GM18526 (cell line): ENCODE measurements around the gene BCL7B.

ENCODE experiments used
- POLR2A ChIP-seq: IDR thresholded peaks from 3 replicates; pipeline ENCODE4 v1.6.1; 2011; ENCODE audit not compliant: insufficient read length; ENCODE audit errors: extremely low read depth

The BCL7B gene

DNA sequence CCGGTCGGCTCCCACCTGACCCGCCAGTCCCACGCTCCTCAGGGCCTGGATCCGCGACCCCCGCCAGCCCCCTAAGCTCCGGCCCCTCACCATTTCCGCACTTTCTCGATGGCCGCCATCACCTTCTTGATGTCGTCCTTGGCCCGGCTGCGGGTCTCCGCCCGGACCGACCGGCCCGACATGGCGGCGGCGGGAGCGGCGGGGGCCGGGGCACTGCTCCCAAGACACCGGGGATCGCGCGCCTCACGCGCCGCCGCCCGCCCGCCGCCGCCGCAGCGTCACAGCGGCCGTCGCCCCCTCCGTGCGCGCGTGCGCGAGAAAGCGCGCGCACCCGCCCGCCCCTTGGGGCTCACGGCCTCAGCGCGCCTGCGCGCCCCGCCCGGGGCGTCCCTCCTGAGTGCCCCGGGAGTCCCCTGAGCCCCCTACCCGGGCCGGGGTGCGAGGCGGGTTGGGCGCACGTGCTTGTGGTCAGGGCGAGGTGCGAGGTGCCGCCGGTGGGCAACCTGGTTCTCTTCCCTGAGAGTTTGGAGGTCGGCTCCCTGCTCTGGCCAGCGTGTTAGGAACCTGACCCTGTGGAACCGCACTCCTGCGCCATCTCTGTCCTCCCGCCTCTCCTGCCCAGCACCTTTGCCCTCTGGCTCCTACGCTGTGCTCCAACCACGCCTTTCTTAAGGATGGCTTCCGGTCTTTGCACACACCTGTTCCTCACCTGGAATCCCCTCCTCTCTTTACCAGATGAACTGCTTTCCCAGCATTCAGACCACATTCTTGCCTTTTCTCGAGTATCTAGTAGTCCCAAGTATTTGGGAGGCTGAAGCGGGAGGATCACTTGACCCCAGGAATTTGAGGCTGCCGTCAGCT lies at the start of gene BCL7B:
TSS of gene BCL7B (minus strand) at position 294 of the 861 bp plus-strand sequence. CDS start at position 182, 112 bp downstream.
- TF ChIP-seq POLR2A = peak; percentile 66

DNA sequence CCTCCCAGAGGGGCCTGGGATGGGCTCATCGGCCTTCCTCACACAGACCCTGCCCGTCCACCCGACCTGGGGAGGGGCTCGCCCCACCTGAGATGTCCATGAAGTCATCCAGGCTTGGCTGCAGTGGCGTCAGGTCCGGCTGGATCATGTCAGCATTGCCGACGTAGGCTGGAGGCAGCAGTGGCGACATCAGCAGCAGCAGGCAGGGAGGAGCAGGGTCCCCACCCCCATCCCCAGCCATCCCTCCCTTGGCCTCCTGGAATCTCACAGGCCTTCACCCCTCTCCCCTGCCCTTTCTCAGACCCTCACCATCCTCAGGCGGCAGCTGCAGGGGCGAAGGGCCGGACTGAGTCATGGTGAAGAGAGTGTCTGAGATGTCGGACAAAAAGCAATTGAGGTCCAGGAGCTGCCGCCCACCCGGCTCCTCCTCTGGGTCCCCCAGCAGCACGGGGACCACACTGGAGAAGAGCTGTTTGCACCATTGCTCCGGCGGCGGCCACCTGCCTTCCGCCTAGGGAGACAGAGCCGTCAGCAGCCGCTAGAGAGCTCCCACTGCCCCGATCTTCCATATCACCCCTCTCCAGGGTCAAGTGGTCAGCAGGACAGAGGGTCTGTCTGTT lies 48.2 kb upstream of the BCL7B start:
- TF ChIP-seq POLR2A = no peak

DNA sequence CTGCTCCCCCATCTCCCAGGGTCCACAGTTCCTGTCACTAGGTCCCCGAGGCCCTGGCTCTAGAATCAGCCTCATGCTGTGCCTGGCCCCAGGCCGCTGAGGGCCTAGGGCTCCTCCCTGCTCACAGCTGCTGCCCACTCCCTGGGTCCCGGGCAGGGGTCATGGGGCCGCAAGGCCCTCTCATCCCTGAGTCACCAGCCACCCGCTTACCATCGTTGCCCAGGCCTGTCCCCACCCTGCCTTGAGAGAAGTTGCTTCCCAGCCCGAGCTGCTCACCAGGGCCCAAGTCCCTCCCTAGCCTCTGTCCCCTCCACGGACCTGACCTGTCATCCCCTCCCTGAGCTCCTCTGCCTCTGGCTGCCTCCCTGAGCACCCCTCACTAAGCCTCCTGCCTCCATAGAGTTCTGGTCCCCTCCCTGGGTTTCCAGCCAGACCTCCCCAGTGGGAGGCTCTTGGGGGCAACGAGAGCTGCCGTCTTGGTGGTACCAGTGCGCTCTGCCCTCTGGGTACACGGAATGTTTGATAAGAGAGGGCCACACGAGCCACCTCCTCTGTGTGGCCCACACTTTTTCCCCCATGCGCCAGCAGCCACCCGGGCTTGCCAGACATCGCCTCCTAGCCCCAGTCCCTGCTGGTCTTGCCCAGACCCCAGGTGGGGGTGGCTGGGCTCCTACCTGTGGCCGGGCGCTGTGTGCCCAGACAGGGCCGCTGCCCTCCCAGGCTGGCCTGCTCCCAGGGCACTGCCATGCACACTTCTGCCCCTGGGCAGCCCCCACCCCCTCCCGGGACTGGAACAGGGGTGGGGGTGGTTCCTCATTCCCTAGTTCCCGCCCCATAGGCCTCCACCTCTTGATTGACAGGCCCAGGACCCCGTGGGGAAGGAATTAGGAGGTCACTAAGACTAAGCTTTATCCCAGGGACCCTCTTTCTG lies 45.5 kb upstream of the BCL7B start:
- no peak for TF ChIP-seq POLR2A

DNA sequence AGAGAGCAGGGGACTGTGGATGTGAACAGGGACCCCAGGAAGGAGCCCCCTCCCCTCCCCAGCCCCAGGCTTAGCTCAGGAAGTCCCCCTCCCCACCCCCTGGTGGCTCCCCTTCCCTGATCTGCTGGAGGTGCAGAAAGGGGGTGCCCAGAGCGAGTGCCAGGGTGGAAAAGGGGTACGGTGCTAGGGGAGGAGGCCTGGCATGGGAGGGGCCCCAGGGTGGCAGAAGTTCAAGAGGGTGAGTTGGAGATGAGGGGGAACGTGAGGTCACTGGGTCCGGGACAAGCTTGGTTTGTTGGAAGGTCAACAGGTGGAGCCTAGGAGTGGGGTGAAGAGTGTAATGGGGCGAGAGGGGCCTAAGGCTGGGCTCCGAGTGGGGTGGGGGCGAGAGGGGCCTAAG lies 42.4 kb upstream of the BCL7B start:
- TF ChIP-seq POLR2A = no peak

DNA sequence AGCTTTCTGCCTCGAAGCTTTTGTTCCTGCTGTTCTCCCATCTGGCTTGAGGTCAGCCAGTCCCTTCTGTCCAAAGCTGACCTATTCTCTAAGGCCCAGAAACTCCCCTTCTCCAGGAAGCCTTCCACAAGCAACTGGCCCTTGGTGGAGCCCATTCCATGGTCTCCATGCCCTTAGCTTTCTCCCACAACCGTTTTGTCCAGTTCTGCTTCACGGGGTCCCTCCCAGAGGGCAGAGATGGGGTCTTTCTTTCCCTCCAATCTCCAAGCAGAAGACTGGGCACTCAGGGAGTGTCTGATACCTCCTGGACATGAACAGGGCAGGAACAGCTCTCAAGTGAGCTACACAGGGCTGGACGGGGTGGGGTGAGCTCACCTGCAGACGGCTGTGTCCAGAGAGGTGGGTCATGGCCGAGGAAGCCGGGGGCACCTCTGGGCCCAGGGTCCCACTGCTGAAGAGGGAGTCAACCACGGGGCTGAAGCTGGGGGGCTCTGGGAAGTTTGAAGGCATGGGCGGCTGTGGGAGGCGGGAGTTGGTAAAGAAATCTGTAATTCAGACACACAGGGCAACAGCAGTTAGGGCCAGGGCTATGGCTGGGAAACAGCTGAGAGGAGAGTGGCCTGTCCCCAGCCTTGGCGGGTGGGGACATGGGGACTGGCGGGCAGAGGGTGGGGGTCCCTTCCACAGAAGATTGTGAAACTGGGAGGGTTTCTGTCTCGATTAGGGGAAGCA lies 41.8 kb upstream of the BCL7B start:
- no peak for TF ChIP-seq POLR2A

DNA sequence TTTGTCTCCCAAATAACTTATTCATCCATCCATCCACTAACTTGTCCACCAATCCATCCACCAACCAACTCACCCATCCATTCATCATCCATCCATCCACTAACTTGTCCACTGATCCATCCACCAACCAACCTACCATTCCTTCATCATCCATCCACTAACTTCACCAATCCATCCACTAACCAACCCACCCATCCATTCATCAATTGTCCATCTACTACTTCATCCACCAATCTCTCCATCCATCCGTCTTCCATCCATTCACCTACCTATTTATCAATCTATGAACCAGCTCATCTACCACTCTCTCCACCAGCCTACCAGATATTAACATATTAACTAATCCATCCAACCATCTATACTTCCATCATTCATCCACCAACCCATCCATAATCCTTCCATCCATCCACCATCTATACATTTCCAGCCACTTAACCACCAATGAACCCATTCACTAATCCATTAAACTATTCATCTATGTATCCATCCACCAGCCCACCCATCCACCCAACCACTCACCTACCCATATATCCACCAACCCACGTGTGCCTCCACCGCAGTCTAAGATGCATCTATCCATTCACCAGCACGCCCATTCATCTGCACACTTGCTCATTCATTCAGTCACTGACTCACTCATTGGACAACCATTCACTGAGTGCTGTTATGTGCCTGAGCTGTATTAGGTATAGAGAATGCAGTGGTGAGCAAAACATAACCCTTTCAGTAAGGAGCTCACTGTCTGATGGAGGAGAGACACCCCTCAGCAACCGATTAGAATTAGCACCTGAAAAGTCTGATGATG lies 40.7 kb upstream of the BCL7B start:
- no peak for TF ChIP-seq POLR2A

DNA sequence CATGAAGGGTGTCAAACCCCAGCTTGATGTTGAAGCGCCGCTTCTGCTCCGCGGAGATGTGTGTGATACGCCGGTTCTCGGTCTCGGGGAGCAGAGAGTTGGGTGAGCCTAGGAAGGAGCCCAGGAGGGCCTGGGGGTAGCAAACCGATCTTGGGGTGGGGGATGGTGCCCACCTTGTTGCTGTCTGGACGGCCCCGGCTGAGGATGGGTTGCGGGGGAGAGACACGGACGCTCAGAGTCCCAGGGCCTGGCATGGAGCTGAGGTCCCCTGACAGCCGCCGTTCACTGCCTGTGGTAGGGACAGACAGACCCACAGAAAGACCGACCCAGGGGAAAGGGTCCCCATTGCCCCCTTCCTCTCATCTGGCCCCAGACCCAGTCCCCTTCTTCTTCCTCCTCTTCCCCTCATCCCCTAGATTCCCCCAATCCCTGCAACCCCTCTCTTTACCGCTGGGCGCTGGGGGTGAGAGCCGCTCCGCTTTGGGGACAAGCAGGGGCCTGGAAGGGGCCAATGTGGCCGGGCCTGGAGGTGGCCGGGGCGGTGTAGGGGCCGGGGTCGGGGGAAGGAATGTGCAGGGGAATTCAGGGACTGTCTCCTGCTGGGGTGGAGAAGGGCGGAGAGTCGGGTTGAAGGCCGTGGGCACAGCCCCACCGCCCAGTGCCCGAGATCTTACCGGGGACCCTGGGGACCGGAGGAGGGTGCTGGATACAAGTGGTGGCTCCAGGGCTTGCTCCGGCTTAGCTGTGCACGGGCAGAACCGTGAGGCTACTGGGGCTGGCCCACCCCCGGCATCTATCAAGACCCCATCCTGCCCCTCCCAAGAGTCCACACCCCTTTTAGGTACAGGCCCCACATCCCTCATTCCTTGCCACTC lies 38.9 kb upstream of the BCL7B start:
- no peak for TF ChIP-seq POLR2A

DNA sequence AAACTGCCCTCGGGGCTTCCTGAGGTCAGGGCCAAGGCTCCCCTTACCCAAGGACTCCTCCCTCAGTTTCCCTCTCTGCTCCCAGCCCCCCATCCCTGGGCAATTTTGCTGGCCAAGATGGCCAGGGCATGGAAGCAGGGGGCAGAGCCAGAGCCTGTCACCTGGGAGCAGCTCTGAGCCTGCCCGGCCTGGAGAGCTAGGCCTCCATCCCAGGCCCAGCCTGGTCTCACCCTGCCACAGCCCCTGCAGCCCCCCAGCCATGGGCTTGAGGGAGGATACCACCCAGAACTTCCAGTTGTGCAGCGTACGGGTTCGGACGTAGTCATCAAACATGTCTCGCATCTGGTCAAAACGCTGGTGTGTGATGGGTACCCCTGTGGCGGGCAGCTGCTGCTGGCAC lies 37.9 kb upstream of the BCL7B start:
- no peak for TF ChIP-seq POLR2A

DNA sequence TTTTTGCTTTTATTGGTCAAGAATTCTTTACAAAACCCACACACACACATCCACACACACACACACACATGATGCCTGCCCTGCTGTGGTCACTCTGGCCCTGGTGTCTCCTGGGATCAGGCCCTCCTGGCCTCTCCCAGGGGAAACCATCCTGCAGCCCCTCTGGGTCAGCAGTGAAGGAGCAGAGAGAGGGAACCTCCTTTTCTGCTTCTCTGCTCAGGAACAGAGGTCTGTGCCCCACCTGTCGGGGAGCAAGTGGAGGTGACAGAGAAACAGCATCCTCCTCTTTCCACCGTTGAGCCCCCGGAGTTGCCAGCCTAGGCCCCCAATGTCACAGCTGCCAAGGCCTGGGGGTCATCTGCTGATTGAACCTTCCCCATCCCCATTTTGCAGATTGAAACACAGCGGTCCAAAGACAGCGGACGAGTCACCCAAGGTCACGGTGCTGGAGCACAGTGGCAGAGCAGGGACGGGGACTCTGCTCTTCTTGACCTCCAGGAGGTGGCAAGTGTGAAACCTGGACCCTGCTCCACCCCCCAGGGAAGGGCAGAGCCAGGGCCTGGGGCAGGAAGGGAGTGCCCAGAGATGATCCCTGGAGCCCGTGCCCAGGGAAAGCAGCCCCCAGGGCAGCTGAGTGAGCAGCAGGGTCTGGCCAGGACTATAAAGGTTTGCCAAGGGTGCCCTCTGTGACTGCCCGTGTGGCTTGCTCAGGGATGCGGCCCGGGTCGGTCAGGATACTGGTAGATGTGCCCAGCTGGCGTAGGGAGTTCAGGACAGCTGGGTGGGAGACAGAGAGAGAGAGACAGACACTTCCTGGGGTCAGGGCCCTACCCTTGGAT lies 35.9 kb upstream of the BCL7B start:
- TF ChIP-seq POLR2A = no peak

DNA sequence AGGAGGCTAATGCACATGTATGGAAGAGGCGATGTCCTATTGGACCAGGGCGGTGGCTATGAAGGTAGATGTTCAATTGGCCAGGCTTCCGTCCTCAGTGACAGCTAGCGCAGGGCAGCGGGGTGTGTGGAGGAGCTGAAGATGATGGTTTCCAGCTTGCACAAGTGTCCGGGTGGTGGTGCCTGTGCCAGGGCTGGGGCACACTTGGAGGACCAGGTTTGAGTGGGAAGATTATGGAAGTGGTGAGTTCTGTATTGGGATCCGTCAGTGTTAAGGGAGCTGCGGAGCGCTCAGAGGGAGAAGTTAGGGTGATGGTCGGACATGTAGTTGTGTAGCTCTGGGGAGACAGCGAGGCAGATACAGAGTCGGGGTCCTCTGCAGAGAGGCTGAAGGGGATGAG lies 29.4 kb upstream of the BCL7B start:
- no peak for TF ChIP-seq POLR2A

DNA sequence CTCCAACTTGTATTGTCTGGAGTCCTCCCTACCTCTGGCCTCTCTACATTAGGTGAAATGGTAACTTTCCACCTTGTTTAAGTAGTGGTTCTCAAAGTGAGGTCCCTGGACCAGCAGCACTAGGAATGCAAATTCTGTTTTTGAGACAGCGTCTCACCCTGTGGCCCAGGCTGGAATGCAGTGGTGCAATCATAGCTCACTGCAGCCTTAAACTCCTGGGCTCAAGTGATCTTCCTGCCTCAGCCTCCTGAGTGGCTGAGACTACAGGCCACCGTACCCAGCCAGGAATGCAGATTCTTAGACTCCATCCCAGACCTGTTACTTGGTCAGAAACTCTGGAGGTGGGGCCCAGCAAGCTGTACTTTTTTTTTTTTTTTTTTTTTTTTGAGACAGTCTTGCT lies 27.7 kb upstream of the BCL7B start:
- TF ChIP-seq POLR2A = no peak

DNA sequence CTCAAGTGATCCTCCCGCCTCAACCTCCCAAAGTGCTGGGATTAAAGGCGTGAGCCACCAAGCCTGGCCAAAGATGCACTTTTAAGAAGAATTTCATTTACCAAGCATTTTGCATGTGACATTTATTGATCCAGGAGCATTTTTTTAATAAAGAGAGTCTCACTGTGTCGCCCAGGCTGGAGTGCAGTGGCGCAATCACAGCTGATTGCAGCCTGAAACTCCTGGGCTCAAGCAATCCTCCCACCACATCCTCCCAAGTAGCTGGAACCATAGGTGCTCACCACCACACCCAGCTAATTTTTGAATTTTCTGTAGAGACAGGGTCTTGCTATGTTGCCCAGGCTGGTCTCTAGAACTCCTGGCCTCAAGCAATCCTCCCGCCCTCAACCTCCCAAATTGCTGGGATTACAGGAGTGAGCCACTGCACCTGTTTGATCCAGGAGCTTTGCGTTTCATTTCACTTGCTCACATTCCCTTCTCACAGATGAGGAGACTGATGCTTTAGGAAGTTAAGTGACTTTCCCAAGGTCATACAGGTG lies 25.2 kb upstream of the BCL7B start:
- no peak for TF ChIP-seq POLR2A
